GOT3 (cell line): ENCODE results near the gene NAPB.
A peak's percentile ranks its signal among the peaks of the same experiment; 100 is the strongest.
"Not testable (repeated sequence)": the region's sequence is repeated elsewhere in the genome, so short reads cannot be mapped to it uniquely, and the experiment has no call there.

Experiments used
- DNase-seq: peaks from one replicate; lab custom pipeline; 2025; ENCODE audit warnings: mixed read lengths; lab: John Stamatoyannopoulos, UW

NAPB gene

GRCh38 chr20:23367770-23368169 lies 53.5 kb downstream of the NAPB start:
- no peak for DNase-seq

GRCh38 chr20:23366384-23366783 lies 54.9 kb downstream of the NAPB start:
- DNase-seq = no peak

GRCh38 chr20:23365390-23366165 lies 55.7 kb downstream of the NAPB start:
- DNase-seq = no peak

- DNase-seq = no peak
These were observed 58.0 kb downstream of the NAPB start for GRCh38 chr20:23363257-23363649.

- DNase-seq = no peak
These were observed 58.7 kb downstream of the NAPB start for GRCh38 chr20:23362392-23363256.

GRCh38 chr20:23361476-23362391 lies 59.6 kb downstream of the NAPB start, which contains the start of gene GZF1:
Gene GZF1, plus strand, starts transcription at chr20:23362182. Its CDS starts 2,202 bp downstream, at chr20:23364384.
- peak; percentile 99 for DNase-seq

GRCh38 chr20:23361119-23361475 lies 60.2 kb downstream of the NAPB start:
- no peak for DNase-seq

- no peak for DNase-seq
These were observed 60.8 kb downstream of the NAPB start for GRCh38 chr20:23360531-23360930.

- no peak for DNase-seq
These were observed 62.2 kb downstream of the NAPB start for GRCh38 chr20:23358923-23359593.

- DNase-seq = no peak
These were observed 62.8 kb downstream of the NAPB start for GRCh38 chr20:23358563-23358906.

- DNase-seq = peak; percentile 99
These were observed 63.3 kb downstream of the NAPB start for GRCh38 chr20:23357767-23358562.

GRCh38 chr20:23356203-23356602 lies 65.1 kb downstream of the NAPB start:
- DNase-seq = no peak

GRCh38 chr20:23350904-23351838 lies 70.1 kb downstream of the NAPB start:
- DNase-seq = peak; percentile 25

- peak; percentile 96 for DNase-seq
These were observed 70.9 kb downstream of the NAPB start, which contains the start of gene NXT1 for GRCh38 chr20:23350196-23350903. Gene NXT1, plus strand, starts transcription at chr20:23350791. Its CDS starts 3,251 bp downstream, at chr20:23354042.

- DNase-seq = no peak
These were observed 71.7 kb downstream of the NAPB start for GRCh38 chr20:23349338-23350195.

- not testable (repeated sequence) for DNase-seq
These were observed 72.8 kb downstream of the NAPB start for GRCh38 chr20:23348510-23348909.

- DNase-seq = no peak
These were observed 73.5 kb downstream of the NAPB start for GRCh38 chr20:23347791-23348190.

GRCh38 chr20:23346002-23346401 lies 75.3 kb downstream of the NAPB start:
- no peak for DNase-seq
